Measurements from ENCODE around the gene STUM.

STUM gene

DNA sequence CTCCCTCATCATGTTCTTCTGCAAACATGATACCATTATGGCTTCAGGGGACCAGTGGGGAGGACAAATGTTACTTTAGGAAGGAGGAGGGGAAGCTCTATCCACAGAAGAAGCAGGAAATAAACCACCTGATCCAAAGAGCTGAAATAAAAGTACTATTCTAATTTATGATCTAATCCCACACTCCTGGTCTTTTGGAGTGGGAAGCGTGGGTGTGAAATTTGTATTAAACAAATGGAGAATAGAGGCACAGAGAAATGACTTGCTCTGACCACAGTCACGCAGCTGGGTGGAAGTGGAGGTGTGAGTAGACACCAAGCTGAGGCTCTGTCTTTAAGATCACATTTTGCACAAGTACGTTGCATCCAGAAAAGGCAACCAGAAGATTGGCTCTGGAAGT lies 14.5 kb upstream of the STUM start:
- DNase-seq, result no peak

- DNase-seq, result no peak
Observed at GRCh38 chr1:226534645-226535044, 13.9 kb upstream of the STUM start.

GRCh38 chr1:226535666-226536065 lies 12.9 kb upstream of the STUM start:
- DNase-seq, result no peak

DNA sequence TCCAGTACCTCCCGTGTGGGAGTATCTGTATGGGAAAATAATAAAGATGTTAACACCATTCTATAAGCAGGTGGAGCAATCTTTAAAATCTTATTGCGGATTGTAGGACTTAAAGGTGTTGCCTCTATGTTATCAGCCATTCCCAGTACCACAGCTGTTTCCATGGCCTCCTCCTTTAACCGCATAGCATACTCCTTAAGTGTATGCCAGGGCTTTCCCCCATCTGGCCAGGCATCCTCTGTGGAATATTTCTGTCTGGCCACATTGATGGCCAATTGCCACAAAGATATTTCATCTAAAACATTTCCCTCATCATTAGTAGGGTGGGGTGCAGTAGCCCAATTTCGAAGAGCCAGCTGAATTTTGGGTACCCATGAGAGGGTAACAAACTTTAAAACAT lies 7.3 kb upstream of the STUM start:
- no peak for DNase-seq

- DNase-seq, result peak; percentile 52 to 63
Observed at GRCh38 chr1:226541631-226542622, 6.6 kb upstream of the STUM start.

GRCh38 chr1:226542623-226543103 lies 5.9 kb upstream of the STUM start:
- peak; percentile 92 to 96 for DNase-seq

GRCh38 chr1:226545836-226546596 lies 2.5 kb upstream of the STUM start:
- DNase-seq, result no peak

GRCh38 chr1:226546926-226547325 lies 1.6 kb upstream of the STUM start:
- no peak for DNase-seq

DNA sequence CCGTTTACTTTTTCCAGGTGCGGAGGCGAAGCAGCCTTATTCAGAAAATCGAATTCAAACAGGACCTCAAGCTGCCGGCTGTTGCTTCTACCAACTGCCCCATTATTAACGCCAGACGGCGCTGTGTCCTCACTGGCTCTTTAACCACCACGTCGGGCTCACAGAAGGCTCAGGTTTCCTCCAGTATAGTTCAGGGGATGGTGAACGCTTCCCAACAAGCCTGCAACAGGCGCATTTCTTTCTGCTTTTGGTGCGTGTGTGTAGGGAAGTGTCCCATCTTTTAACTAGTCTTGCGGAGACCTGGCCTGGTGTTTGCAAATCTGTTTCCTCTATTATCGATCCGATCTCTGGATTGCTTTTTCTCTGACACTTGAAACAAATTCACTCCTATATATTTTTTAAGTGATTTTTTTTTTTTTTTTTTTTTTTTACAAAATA lies 791 bp upstream of the STUM start:
- peak; percentile 88 to 91 for DNase-seq

GRCh38 chr1:226549094-226549936 lies 751 bp downstream of the STUM start:
- no peak for DNase-seq

- DNase-seq, result no peak
Observed at GRCh38 chr1:226549937-226550671, 1.5 kb downstream of the STUM start.

- no peak for DNase-seq
Observed at GRCh38 chr1:226550672-226551041, 2.1 kb downstream of the STUM start.

DNA sequence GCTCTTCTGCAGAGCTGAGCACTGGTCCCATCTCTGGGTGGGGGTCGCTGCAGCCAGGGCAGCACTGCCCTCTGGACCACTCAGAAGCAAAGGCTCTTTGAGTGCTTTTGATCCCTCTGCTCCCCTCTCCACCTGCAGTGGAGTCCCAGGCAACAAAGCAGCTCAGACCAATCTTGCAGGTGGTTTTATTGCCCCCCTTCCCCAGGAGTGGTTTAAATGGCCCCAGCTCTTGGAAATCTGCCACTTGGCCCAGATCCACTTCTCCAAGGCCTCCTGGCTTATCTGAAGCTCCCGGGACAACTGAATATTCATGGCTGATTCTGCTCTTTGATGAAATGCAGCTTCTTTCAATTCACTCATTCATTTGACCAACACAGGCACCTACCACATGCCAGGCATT lies 2.7 kb downstream of the STUM start:
- DNase-seq, result peak; percentile 42 to 53

GRCh38 chr1:226552061-226552460 lies 3.5 kb downstream of the STUM start:
- DNase-seq, result no peak

- no peak for DNase-seq
Observed at GRCh38 chr1:226553266-226553923, 4.8 kb downstream of the STUM start.

DNA sequence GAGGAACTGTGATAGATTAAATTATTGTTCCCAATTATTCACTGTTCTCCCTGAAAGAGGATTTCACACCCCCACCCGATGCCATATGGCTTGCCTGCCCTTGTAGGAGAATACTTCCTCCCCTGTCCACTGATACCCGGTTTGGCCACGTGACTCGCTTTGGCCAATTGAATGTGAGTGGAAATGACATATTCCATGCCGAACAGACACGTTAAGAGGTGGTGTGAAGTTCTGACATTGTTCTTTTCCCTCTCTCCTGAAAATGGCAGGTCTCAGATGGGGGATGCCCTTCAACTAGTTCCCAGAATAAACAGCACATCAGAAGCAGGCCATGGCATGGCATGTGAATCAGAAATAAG lies 5.3 kb downstream of the STUM start:
- no peak for DNase-seq

DNA sequence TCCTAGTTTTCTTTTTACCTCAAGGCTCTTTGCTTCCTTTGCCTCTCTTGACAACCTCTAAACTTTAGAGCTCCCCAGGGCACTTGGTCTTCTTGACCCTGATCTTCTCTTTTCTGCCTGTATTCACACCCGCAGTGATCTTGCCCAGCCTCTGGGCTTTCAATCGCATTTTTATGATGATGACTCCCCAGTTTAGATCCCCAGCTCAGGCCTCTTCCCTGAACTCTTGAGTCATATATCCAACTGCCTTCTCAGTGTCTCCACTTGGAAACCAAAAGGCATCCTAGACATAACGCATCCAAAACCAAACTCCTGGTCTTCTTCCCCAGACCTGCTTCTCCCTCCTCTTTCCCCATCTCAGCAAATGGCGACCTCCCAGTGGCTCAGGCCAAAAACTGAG lies 6.5 kb downstream of the STUM start:
- no peak for DNase-seq

DNA sequence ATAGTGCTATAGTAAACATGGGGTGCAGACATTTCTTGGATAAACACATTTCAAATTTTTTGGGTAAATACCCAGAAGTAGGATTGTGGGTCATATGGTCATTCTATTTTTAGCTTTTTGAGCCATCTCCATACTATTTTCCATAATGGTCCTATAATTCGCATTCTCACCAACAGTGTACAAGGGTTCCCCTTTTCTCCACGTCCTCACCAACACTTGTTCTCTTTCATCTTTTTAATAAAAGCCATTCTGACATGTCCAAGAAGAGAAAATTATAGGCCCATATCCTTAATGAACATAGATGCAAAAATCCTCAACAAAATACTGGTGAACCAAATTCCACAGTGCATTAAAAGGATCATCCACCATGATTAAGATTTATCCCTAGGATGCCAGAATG lies 8.9 kb downstream of the STUM start:
- no peak for DNase-seq

DNA sequence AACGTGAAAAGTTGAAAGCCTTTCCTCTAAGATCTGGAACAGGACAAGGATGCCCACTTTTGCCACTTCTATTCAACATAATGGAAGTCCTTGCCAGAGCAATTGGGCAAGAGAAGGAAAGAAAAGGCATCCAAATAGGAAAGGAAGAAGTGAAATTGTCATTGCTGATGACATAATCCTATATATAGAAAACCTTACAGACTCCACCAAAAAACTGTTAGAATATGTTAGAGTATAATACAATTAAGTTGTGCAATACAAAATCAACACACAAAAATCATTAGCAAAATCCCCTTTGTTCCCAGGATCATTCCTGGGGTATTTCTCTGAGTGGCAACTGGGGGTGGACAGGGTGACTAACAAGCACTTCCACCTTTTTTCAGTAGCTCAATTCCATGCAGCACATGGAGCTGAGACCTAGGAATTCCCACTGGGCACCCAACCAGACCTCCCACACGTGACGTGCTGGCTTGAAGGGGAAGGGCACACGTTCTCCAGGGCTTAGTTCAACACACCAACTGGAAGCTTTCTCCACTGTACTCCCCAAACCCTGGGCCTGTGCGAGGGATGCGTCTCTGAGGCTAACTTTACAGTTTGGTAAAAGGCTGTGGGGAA lies 9.6 kb downstream of the STUM start:
- no peak for DNase-seq

GRCh38 chr1:226560243-226560642 lies 11.7 kb downstream of the STUM start:
- DNase-seq, result no peak

DNA sequence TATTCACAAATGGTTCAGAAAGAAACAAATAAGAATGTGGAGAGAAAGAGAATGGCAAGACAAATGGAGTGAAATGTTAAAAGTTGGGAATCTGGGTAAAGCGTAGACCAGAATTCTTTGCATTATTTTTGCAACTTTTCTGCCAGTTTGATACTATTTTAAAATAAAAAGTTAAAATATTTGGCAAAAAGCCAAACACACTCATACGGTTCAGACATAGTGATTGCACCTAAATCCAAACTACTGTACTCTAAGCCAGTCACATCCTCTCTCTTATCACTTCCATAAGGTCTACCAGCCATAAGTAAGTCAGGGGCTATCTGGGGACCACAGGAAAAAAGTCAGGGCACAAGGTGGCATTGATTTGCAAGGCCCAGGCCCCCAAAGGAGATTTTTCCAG lies 14.4 kb downstream of the STUM start:
- no peak for DNase-seq

All from SHP77 (cell line).